GM18520 (cell line): ENCODE measurements around the gene NXPE3.

ENCODE experiments used
- ATAC-seq: cut with Tn5 transposase; IDR thresholded peaks from one replicate; pipeline ENCODE4 v1.9.1; 2021; ENCODE audit not compliant: unreplicated experiment

The NXPE3 gene

DNA sequence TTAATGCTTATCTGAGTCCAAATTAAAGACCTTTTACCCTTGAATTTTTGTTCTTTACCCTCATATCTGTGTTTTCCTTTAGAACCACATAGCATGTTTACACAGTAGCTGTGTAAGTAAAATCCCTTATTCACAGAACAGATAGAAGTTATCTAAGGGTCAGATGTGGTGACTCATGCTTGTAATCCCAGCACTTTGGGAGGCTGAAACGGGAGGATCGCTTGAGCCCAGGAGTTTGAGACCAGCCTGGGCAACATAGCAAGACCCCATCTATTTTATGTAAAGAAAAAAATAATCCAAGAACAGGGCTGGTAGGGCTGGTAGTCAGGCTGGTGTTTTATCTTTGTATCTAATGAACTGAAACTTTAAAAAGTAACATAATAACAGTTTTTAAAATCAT lies 23.2 kb downstream of the NXPE3 start:
- ATAC-seq = no peak

- ATAC-seq = peak; percentile 95
Measured at GRCh38 chr3:101803173-101803782, 24.3 kb downstream of the NXPE3 start.

DNA sequence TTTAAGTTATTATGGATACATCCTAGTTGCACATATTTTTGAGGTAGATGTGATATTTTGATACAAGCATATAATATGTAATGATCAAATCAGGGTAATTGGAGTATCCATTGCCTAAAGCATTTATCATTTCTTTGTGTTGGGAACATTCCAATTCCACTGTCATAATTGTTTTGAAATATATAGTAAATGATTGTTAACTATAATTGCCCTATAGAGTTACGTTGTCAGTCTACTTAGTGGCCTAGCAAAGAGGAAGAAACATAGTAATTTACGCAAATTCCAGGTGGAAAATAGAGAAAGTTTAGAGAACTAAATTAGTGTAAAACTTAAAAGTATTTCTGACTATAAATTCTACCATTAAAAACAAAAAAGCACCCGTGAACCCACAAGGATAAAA lies 24.9 kb downstream of the NXPE3 start:
- no peak for ATAC-seq

DNA sequence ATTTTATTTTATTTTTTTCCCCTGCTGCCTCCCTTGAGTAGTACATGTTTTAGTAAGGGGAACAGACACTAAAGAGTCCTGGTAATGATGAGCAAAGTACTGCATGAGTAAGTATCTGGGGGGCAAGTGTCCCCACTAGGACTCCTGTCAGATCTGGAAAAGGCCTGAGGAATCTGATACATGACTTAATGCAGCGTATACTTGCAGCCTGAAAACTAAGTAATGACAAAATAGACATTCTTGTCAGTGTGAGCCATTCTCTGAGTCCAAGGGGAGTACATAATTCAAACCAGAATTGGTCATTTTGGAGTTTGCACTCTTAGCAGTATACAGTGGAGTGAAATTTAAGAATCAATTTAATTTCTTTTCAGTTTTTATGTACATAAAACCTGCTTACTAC lies 27.5 kb downstream of the NXPE3 start:
- no peak for ATAC-seq

DNA sequence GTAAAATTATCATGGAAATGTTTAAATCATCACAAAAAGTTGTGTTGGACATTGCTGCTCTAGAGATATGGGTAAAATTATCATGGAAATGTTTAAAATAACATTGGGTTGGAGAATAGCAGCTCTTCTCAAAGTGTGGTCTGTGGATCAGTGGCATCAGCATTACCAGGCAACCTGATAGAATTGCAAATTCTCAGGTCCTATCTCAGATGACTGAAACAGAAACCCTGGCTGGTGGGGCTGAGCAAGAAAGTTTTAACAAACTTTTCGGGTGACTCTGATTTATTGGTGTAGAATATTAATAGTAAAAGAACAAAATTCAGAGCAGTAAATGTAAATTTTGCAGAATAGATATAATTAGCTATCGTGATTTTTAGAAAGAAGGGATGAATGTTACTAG lies 28.9 kb downstream of the NXPE3 start:
- ATAC-seq = peak; percentile 39

DNA sequence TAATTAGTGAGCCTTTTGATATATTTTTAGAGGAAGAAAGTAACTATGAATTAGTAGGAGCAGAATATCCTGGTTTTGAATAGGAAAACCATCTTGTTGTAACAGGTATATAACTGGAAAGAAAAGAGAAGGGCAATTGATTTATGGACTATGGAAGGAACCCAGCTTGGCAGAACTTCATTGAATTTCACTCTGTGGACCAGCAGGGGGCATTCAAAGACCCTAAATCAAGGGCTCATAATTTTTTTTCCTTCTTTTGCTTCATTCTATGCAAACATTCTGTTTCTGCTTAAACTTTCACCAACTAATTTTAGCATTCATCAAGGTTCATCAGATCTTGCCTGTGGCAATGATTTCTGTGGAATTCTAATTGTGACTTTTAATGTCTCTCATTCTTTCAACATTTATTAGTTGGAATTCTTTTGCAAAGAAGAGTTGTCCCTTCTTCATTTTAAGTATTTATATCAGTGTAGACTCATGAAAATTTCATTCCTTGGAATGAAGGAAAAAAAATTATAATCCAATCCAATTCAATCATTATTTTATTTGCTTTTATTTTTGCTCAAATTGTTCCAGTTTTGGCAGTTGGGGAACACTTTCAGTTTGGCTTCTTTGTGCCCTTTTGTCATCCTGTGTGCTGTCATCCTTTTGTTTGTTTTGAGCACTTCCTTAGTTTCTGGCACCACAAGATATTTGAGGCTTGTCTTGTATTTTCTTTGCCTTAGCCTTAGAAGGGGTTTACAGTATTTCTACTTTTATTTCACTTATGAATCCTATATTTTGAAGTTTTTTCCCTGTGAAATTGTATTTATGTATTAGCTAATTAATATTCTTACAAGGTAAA lies 30.4 kb downstream of the NXPE3 start:
- ATAC-seq = no peak

GRCh38 chr3:101810022-101810418 lies 31.0 kb downstream of the NXPE3 start:
- no peak for ATAC-seq

DNA sequence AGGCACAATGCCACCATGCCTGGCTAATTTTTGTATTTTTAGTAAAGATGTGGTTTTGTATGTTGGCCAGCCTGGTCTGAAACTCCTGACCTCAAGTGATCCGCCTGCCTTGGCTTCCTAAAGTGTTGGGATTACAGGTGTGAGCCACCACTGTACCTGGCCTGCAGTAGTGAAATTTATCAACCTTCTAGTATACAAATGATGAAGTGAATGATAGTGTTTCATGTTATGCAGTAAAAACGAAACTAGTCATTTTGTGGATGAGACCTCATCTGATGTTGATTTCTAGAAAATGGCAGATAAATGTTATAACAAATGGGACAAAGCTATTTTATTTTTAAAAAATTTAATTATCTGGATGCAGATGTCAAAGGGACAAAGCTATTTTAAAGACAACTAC lies 32.9 kb downstream of the NXPE3 start:
- ATAC-seq = no peak

DNA sequence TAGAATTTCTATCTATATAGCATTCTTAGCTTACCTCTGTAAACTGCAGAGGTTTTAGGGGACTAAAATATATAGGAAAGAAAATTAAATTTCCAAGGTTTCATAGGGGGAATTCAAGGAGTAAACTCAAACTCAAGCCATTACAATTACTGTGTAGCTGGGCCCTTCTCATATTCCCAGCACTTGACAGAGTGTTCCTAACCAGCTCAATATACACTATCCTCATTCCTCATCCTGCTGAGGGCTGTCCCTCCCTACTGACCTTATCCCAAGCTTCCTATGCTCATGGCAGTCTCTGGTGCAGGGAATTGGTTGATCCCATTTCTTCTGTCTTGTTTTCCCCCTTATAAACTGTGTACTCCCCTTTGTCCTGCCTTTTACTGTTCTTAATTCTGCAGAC lies 33.9 kb downstream of the NXPE3 start:
- ATAC-seq = no peak

- no peak for ATAC-seq
Measured at GRCh38 chr3:101813817-101814440, 34.9 kb downstream of the NXPE3 start.

- ATAC-seq = no peak
Measured at GRCh38 chr3:101814835-101815234, 35.8 kb downstream of the NXPE3 start.

GRCh38 chr3:101816215-101817149 lies 37.5 kb downstream of the NXPE3 start:
- ATAC-seq = no peak

GRCh38 chr3:101817992-101818391 lies 39.0 kb downstream of the NXPE3 start:
- no peak for ATAC-seq

- ATAC-seq = peak; percentile 73
Measured at GRCh38 chr3:101819649-101820206, 40.7 kb downstream of the NXPE3 start.

DNA sequence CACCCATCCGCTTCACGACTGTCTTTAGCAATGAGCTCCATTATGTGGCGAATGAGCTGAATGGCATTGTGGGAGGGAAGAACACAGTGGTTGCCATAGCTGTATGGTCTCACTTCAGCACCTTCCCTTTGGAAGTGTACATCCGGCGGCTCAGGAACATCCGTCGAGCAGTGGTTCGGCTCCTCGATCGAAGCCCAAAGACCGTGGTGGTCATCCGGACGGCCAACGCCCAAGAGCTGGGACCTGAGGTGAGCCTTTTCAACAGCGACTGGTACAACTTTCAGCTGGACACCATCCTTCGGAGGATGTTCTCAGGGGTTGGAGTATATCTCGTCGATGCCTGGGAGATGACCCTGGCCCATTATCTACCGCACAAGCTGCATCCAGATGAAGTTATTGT lies 42.5 kb downstream of the NXPE3 start:
- no peak for ATAC-seq

- ATAC-seq = no peak
Measured at GRCh38 chr3:101823525-101823924, 44.5 kb downstream of the NXPE3 start.

DNA sequence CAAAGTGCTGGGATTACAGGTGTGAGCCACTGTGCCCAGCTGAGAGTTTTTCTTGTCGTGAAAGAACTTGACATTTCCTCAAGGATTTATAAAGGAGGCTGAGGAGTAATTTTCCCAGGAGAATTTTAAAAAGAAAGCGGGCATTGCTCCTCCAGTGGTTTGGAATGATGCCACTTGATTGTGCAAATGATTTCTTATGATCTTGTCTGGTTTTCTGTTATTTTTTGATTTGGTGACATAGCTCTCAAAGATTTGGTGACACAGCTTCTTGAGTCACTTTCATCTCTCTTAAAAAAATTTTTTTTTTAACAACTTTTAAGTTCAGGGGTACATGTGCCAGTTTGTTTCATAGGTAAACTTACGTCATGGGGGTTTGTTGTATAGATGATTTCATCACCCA lies 45.7 kb downstream of the NXPE3 start:
- no peak for ATAC-seq

DNA sequence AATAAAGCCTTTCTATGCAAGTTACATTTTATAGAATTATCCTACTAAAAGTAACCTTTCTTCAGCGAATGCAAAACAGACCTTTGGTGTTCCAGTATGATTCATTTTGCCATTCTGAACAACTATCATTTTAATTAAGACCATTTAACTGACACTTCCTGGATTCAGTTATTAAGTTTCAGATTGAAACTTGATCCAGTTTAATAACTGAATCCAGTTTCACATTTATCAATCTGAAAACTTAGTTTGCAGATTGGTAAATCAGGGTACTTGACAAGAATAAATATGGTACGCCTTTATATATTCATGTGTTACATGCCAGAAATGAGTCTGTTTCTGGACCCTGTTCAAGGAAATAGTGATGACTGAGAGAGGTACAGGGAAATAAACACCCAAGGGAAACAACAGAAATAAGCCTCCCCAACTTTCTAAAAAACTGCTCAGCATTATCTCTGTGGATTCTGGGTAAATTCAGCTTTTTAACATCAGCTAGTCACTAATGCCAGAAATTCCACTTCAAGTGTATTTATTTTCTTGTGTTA lies 47.0 kb downstream of the NXPE3 start:
- ATAC-seq = no peak

GRCh38 chr3:101827211-101828174 lies 48.5 kb downstream of the NXPE3 start:
- peak; percentile 80 for ATAC-seq
